Activated CD4-positive, alpha-beta T cell treated with anti-CD3 and anti-CD28 coated beads for 1 hour (primary cell): ENCODE results near the gene IDH3G.

Experiments used
- DNase-seq: peaks from one replicate; pipeline ENCODE4 v3.0.0-alpha.2; 2020

The IDH3G gene

GRCh38 chrX:153784325-153784967 lies 9.7 kb downstream of the IDH3G start:
- DNase-seq, result no peak

DNA sequence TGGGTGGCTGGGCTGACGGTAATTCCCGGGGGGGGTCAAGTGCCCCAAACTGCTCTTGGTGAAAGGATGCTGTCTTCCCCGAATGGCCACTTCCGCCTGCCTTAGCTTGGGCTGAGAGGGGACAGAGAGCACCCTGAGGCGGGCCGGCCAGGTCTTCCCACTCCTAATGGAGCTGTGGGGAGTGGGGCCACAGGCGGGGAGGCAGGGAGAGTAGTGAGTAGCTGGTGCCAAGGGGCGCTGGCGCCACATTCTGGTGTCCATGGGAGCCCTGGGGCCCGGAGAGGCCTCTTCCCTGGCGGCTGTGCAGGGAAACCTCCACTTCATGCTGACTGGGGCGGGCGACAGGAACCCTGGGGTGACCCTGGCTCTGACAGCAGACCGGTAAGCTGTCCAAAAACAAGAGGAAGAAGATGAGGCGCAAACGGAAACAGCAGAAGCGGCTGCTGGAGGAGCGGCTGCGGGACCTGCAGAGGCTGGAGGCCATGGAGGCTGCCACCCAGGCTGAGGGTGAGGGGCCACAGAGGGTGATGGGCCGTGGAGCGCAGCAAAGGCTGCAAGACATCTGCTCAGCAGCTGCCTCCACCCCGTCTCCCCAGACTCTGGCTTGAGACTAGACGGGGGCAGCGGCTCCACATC lies 10.7 kb downstream of the IDH3G start:
- no peak for DNase-seq

DNA sequence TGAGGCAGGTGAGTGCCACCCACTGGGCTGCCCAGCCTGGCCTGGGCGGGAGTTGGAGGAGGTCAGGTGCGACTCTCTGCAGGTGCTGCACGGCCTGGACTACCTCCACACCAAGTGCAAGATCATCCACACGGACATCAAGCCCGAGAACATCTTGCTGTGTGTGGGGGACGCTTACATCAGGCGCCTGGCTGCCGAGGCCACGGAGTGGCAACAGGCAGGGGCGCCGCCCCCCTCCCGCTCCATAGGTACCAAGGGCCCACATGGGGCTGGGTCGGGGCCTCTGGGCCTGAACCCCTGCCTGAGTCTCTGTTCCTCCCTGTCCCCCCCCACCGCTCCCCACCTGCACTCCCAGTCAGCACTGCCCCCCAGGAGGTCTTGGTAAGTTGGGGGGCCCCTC lies 11.3 kb downstream of the IDH3G start:
- DNase-seq, result no peak

- no peak for DNase-seq
Measured at GRCh38 chrX:153782313-153782712, 11.9 kb downstream of the IDH3G start.

- no peak for DNase-seq
Measured at GRCh38 chrX:153781428-153782047, 12.6 kb downstream of the IDH3G start.

- DNase-seq, result no peak
Measured at GRCh38 chrX:153780678-153781427, 13.3 kb downstream of the IDH3G start, which contains the start of gene SRPK3. Gene SRPK3, plus strand, starts transcription at chrX:153781041. Its CDS starts 46 bp downstream, at chrX:153781087.

DNA sequence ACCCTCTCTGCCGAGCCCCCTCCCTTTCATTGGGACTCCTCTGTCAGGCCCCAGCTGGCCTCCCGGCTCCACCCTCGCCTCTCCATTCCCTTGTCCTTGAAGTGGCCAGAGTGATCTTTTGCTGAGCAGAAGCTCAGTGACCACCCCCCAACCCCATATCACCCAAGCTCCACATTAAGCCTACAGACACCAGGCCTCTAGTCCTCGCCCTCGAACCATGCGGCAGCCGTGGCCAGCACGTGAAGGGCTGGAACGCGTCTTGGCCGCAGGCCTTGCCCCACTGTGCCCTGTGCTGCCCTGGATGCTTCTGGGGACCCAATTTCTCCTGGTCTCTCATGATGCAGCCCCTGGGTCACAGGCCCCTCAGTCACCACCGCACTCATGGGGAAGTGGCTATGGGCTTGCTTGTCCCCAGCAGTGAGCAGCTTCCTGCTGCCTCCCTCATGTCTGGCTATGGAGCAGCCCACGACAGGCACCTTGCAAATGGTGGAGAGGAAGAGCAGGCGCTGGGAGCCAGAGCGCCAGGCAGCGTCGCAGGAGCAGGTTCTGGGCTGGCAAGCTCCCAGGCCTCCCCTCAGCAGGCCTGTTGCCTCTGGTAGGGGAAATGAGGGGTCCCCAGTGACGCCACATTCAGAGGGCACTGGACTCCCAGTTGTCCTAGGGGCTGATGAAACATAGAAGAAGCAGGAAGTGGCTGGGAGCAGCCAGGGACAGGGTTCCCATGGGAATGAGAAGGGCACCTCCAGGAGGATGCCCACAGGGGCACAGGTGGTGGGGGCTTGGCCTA lies 14.1 kb downstream of the IDH3G start:
- DNase-seq, result no peak

- DNase-seq, result no peak
Measured at GRCh38 chrX:153778684-153779101, 15.5 kb downstream of the IDH3G start.

- no peak for DNase-seq
Measured at GRCh38 chrX:153778181-153778580, 16.0 kb downstream of the IDH3G start.

DNA sequence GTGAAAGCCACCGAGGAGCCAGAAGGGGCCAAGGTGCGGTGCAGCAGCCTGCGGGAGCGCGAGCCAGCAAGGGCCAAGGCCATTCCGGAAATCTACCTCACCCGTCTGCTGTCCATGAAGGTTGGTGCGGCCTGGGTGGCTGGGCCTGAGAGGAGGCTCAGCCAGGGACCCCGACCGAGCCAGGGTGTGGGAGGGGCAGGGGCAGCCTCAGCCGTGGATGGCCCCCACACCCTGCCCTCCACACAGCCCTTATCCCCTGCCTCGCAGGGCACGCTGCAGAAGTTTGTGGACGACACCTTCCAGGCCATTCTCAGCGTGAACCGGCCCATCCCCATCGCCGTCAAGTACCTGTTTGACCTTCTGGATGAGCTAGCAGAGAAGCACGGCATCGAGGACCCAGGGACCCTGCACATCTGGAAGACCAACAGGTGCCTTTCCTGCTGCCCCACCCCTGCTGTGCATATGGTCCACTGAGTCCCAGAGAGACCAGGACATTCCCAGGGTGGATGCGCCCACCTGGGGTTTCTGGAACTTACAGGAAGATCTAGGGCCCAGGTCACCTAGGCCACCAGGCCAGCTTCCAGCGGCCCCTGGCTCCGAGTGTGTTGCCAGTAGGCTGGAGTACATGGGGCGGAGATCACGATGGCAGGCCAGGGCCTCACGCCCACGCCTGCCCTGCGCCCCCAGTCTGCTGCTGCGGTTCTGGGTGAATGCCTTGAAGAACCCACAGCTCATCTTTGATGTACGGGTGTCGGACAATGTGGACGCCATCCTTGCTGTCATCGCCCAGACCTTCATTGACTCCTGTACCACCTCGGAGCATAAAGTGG lies 16.7 kb downstream of the IDH3G start:
- no peak for DNase-seq

- no peak for DNase-seq
Measured at GRCh38 chrX:153776611-153777045, 17.5 kb downstream of the IDH3G start.

DNA sequence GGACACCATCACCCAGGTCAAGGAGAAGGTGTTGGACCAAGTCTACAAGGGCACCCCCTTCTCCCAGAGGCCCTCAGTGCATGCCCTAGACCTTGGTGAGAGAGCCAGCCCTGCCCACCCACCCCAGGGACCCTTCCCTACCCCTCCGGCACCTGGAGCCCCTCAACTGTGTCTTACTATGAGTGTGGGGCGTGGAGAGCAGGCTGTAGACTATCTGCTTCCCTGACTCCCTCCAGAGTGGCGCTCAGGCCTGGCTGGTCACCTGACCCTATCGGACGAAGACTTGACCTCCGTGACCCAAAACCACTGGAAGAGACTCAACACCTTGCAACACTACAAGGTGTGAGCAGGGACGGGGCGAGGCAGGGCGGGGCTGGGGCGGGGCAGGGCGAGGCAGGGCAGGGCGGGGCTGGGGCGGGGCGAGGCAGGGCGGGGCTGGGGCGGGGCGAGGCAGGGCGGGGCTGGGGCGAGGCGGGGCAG lies 18.0 kb downstream of the IDH3G start:
- DNase-seq, result no peak

DNA sequence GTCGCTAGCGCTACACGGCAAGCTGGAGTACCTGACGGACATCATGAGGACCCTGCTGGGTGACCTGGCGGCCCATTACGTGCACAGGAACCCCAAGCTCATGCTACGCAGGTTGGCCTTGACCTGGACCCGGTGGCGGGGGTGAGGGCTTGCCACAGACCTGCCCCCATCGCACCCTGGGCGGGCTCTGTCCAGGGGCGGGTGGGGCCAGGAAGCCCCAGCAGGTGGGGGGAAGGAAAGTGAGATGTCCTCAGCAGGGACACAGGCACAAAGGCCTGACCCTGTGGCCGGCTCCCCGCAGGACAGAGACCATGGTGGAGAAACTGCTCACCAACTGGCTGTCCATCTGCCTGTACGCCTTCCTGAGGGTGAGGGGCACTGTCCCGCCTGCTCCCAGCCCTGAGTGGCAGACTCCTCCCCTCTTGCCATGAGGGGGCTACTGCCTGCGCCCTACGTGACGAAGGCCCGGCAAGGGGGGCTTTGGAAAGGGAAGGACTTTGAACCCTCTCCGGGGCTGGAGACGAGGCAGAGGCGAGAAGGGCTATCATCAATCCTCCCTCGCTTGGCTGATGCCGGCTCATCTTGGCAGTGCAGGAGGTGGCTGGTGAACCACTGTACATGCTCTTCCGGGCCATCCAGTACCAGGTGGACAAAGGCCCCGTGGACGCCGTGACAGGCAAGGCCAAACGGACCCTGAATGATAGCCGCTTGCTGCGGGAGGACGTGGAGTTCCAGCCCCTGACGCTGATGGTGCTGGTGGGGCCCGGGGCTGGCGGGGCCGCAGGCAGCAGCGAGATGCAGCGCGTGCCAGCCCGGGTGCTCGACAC lies 18.7 kb downstream of the IDH3G start:
- DNase-seq, result no peak

- DNase-seq, result no peak
Measured at GRCh38 chrX:153774576-153775292, 19.4 kb downstream of the IDH3G start.

GRCh38 chrX:153773741-153774575 lies 20.2 kb downstream of the IDH3G start:
- DNase-seq, result no peak

- DNase-seq, result no peak
Measured at GRCh38 chrX:153773218-153773611, 21.0 kb downstream of the IDH3G start.

- no peak for DNase-seq
Measured at GRCh38 chrX:153772316-153773217, 21.6 kb downstream of the IDH3G start.
